GM10266 (cell line): ENCODE measurements around the gene CISD1.
A peak's percentile ranks its signal among the peaks of the same experiment; 100 is the strongest.

ENCODE experiments used
- DNase-seq: peaks from one replicate; pipeline ENCODE4 v3.0.0; 2012; ENCODE audit errors: extremely low spot score
- TF ChIP-seq, protein P1 (sequence below): IDR thresholded peaks from 2 replicates; pipeline ENCODE4 v1.5.1; 2012; ENCODE audit warnings: mild to moderate bottlenecking, low read depth; ENCODE audit not compliant: control insufficient read depth, insufficient read depth; ENCODE audit errors: missing control alignments

Gene CISD1

DNA sequence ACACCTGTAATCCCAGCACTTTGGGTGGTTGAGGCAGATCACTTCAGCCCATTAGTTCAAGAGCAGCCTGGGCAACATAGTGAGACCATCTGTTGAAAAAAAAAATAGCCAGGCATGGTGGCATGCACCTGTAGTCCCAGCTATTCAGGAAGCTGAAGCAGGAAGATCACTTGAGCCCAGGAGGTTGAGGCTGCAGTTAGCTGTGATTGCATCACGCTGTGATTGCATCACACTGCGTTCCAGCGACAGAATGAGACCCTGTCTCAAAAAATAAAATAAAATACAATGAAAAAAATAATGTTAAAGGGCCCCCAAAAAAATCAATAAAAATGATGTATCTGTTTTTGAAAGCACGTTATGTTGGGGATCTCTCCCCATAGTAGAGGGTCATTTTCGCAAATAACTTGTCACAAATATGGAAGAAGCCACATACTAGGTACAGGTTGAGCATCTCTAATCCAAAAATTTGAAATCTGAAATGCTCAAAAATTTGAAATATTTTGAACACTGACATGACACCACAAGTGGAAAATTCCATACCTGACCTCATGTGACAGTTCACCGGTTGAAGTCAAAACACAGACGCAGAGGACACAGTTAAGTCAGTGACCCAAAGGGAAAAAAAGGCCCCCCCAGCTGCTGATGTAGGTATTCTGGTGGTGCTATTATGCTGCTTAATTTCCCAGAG, 9.5 kb downstream of the CISD1 start:
- DNase-seq, result no peak
- TF ChIP-seq, protein P1, sequence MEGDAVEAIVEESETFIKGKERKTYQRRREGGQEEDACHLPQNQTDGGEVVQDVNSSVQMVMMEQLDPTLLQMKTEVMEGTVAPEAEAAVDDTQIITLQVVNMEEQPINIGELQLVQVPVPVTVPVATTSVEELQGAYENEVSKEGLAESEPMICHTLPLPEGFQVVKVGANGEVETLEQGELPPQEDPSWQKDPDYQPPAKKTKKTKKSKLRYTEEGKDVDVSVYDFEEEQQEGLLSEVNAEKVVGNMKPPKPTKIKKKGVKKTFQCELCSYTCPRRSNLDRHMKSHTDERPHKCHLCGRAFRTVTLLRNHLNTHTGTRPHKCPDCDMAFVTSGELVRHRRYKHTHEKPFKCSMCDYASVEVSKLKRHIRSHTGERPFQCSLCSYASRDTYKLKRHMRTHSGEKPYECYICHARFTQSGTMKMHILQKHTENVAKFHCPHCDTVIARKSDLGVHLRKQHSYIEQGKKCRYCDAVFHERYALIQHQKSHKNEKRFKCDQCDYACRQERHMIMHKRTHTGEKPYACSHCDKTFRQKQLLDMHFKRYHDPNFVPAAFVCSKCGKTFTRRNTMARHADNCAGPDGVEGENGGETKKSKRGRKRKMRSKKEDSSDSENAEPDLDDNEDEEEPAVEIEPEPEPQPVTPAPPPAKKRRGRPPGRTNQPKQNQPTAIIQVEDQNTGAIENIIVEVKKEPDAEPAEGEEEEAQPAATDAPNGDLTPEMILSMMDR, result no peak

DNA sequence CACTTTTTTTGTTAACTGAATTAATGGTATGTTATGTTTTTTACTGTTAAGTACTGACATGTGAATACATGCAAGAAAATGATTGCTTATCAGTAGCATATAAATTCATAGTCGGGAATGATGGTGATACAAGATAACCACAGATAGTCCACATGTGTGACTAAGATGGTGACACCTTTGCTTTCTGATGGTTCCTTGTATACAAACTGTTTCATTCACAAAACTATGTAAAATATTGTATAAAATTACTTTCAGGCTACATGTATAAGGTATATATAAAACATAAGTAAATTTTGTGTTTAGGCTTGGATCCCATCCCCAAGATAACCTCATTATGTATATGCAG, 10.0 kb downstream of the CISD1 start:
- TF ChIP-seq, protein P1, result no peak
- no peak for DNase-seq

DNA sequence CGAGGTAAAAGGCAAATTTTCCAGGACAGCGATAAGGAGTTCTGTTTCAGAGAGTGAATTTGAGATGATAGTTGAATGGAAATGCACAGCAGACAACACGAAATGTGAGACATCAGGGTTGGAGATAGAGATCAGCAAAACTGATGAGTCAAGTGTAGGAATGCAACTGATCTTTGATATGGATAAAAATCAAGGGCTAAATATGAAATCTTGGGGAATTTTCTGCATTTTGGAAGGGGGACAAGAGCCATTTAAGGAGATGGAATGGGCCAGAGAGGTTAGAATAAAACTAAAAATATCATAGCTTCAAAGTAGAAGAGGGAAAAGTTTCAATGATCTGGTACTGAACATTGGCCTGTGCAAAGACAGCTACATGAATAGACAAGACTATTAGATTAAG, 11.5 kb downstream of the CISD1 start:
- TF ChIP-seq, protein P1, result no peak
- no peak for DNase-seq

DNA sequence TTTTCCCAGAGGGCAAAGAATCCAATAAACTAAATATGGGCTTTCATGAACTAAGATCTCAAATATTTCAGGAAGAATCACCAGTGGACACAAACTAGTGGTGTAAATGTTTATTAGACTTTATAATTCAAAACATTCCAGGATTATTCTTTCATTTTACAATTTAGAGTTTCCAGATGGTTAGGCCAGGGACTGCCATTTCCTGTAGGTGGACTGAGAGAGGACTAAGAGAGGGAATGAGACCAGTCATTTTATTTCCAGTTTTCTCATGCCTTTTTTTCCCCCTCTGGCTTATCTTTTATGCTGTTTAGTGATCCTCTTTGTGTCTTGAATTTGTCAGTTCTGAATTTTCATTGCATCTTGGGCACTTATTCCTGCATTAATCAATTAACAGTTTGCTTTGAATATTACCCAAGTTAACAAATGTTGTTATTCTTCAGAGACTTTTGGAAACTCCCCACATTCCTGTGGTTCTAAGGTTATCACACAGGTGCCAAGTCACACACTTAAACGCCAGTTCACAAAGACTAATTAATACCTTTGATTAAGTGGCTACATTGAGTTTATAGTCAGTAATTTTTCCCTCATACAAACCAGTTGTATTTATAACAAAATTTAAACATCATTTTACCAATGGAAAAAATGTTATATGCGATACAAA, 12.3 kb downstream of the CISD1 start:
- DNase-seq, result no peak

DNA sequence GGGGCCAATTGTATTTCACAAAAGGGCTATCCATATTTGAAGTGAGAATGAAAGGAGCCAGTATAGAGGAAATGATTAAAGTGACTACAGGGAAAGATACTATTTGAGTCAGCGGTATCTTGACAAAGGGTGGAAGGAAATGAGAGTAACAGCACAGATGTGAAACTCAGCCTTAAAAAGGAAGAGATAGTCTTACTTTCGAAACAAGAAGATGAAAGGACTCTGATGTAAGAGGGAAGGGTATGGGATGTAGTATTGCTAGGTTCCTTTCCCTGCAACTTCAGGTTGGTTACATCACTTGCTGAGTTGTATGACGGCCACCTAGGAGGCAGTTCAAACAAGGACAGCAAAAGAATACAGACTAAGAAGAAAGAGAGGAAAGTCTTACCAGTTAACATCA, 13.7 kb downstream of the CISD1 start:
- DNase-seq, result peak; percentile 46
- TF ChIP-seq, protein P1, result no peak

More for the DNA sequence above, 12.3 kb downstream of the CISD1 start:
- TF ChIP-seq, protein P1, result no peak

DNA sequence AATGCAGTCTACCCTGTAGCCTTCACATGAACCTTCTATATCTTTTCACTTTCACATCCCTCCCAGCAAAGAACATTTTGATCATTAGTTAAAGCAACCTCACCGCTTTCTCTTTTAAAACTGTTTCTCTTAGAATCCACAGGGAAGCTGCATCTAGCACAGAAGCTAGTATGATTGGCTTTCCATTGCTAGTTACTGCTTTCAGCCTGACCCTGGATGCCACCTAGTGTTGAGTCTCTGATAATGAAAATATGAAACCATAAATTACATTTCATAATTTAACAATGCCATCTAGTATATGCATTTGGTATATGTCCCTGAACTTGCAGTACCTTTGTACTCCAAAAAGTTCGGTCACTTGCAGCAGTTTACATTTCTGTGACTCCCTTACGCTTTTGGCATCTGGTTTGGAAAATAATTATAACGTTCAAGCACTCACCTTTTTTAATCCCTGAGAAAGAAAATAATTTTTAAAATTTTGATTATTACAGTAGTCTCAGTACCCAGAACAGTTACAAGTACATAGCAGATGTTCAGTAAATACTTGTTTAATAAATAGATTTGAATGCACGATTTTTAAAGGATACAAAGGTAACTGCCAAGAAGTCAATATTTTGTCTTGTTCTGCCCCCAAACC, 22.7 kb downstream of the CISD1 start:
- DNase-seq, result peak; percentile 16

More for the DNA sequence above, 22.7 kb downstream of the CISD1 start:
- TF ChIP-seq, protein P1, result peak; percentile 61
